Thyroid gland (tissue), 4 donors: ENCODE data around the gene ARL2BP.

ENCODE experiments used
- CTCF ChIP-seq, 6 experiments: fragments of 200-600 bp in 3 of 6; fragments of 450-650 bp in 3 of 6; sonication (generic) in 3 of 6; IDR thresholded peaks; one replicate each; pipeline ENCODE4 v1.5.1; 2016 to 2019; ENCODE audit warnings: antibody characterized with exemption in 6 of 6, mild to moderate bottlenecking in 2 of 6, inconsistent platforms in 1 of 6, moderate library complexity in 1 of 6
- POLR2A ChIP-seq, 2 donors: fragments of 450-650 bp; IDR thresholded peaks; one replicate each; pipeline ENCODE4 v1.6.1; 2017; ENCODE audit warnings: antibody characterized with exemption in 2 of 2, mild to moderate bottlenecking in 2 of 2, moderate library complexity in 1 of 2

GRCh38 chr16:57233944-57234706, 10.9 kb upstream of the ARL2BP start:
- TF ChIP-seq CTCF (IDR thresholded peaks at IDR 0.05) (no peak), POLR2A (IDR thresholded peaks at IDR 0.05) (no peak)
